ENCODE measurements around the gene MAGI2. TPM values are rescaled to one million over a fixed set of nuclear protein-coding genes. Genes with fewer than 3 reads are reported as not detected.

MAGI2 gene
- total and polyA plus RNA-seq, 2 of the 13 experiments (the other 11 are each of a cell fraction or from before 2014, with no cell fraction given) = 1.5 to 3.8 TPM

GRCh38 chr7:78057571-78057970 is 1395.9 kb downstream of the MAGI2 start:
- no peak overlapping the region for H2AFZ ChIP-seq (ENCODE audit: low read length)
- H4K20me1 ChIP-seq (ENCODE audit: insufficient read depth, low read length) = no peaks in the 10 kb centered on the region
- in situ Hi-C loops (cut with HindIII; ENCODE audit: extremely low pct_ligation_motif_present, low pct_unique_long_range_greater_than_20kb) = no loop called here
- DNase-seq (ENCODE audit: low spot score) (no peak), ATAC-seq (no peak), FAIRE-seq (no peak)
- H3K4me3 ChIP-seq (replicated peaks in 1 of 3; ENCODE audit: insufficient read depth in 1 of 3, low read depth in 2 of 3, low read length in 3 of 3) = no peak overlapping the region
- peaks cover 9% of the 10 kb centered on the region; the same call in 1 of the 2 replicates for H3K4me1 ChIP-seq (ENCODE audit: insufficient read depth, low read length)
- H3K9me3 ChIP-seq (ENCODE audit: low read length) = no peaks in the 10 kb centered on the region
- BruUV-seq (replicated peaks) = no TSS peak
- TF ChIP-seq NKX3-1 (CRISPR knock-in tag; IDR thresholded peaks at IDR 0.05) = no peak
- no peak for TF ChIP-seq CCDC6 (CRISPR knock-in tag; IDR thresholded peaks at IDR 0.05)
- no peak for TF ChIP-seq ZNF263 (CRISPR knock-in tag; IDR thresholded peaks at IDR 0.05)
- TF ChIP-seq MXD4 (CRISPR knock-in tag; IDR thresholded peaks at IDR 0.05) = no peak
- TF ChIP-seq FOXJ3 (CRISPR knock-in tag; IDR thresholded peaks at IDR 0.05; ENCODE audit: borderline replicate concordance) = no peak
- TF ChIP-seq ZNF33B (CRISPR knock-in tag; IDR thresholded peaks at IDR 0.05) = no peak
- TF ChIP-seq MTA3 (CRISPR knock-in tag; IDR thresholded peaks at IDR 0.05) = no peak
- no peak for TF ChIP-seq ZNF800 (CRISPR knock-in tag; IDR thresholded peaks at IDR 0.05)
- TF ChIP-seq ZNF629 (CRISPR knock-in tag; conservative IDR thresholded peaks at IDR 0.05) = no peak
- no peak for TF ChIP-seq KDM1A (CRISPR knock-in tag; IDR thresholded peaks at IDR 0.05)
- no peak for TF ChIP-seq GPN1 (CRISPR knock-in tag; IDR thresholded peaks at IDR 0.05; ENCODE audit: borderline replicate concordance)
- TF ChIP-seq ZBTB3 (CRISPR knock-in tag; IDR thresholded peaks at IDR 0.05; ENCODE audit: borderline replicate concordance, low read depth) = no peak
- TF ChIP-seq IKZF4 (CRISPR knock-in tag; IDR thresholded peaks at IDR 0.05; ENCODE audit: borderline replicate concordance, low read depth, not compliant biosample characterization) = no peak
- TF ChIP-seq SCMH1 (CRISPR knock-in tag; IDR thresholded peaks at IDR 0.05; ENCODE audit: borderline replicate concordance) = no peak
- POLR2A ChIA-PET = no interaction called here
- H3K4me2 ChIP-seq (ENCODE audit: low read depth, low read length) = no peak overlapping the region
- H3K27me3 ChIP-seq (ENCODE audit: control insufficient read depth in 1 of 2, insufficient read depth in 2 of 2, low read length in 2 of 2) = no peaks in the 10 kb centered on the region
- intact Hi-C loops (cut with micrococcal nuclease; ENCODE audit: unreplicated experiment) = no loop called here
- CTCF ChIA-PET (ENCODE audit: low intra/inter-chr PET ratio, low total read pairs) = no interaction called here
- no peak overlapping the region for H3K9ac ChIP-seq (ENCODE audit: insufficient read depth, low read depth, low read length)
- no peaks in the 10 kb centered on the region for H3K36me3 ChIP-seq (replicated peaks in 1 of 2; ENCODE audit: control insufficient read depth in 1 of 2, insufficient read depth in 2 of 2, low read length in 2 of 2)
- no peak overlapping the region for H3K27ac ChIP-seq (ENCODE audit: extremely low read length, insufficient read depth, low read length)
- no peaks in the 10 kb centered on the region for H3K79me2 ChIP-seq (ENCODE audit: insufficient read depth, low read length)
